Epithelial cell of esophagus (primary cell): ENCODE data around the gene ABCB9.
A peak's percentile ranks its signal among the peaks of the same experiment; 100 is the strongest.

Source experiments
- DNase-seq: peaks from one replicate; pipeline ENCODE4 v3.0.0; 2010; ENCODE audit warnings: low read depth
- H3K4me3 ChIP-seq: 2 replicates; pipeline ENCODE4 v1.5.1; 2011; ENCODE audit warnings: mild to moderate bottlenecking, low read length, control low read depth
- TF ChIP-seq, protein P1 (sequence below): IDR thresholded peaks from 2 replicates; pipeline ENCODE4 v1.5.1; 2011; ENCODE audit warnings: low read depth, mild to moderate bottlenecking, low read length, control low read depth, inconsistent platforms; ENCODE audit not compliant: insufficient read depth; ENCODE audit errors: missing control alignments

ABCB9 gene

DNA sequence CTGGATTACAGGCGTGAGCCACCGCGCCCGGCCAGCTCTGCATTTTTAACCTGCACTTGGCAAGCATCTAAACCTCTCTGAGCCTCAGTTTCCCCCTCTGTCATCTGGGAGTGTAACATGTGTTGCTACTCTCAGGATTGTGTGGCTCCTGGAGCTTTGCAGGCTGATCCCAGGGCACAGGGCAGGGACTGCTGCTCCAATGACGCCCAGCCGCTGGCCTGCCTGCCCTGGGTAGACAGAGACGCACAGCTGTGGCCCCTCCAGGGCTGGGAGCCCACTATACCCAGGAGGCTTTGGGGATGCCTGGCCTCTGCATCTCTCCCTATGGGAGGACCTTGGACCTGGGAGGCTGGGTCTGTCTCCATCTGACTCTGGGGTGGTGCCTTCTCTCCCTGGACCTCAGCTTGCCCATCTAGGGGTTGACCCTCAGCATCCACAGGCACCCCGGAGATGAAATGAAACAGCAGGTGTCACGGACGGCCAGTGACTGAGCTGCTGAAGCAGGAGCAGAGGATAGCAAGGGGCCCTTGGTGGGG lies 27.9 kb upstream of the ABCB9 start:
- no peak for DNase-seq
- TF ChIP-seq, protein P1, sequence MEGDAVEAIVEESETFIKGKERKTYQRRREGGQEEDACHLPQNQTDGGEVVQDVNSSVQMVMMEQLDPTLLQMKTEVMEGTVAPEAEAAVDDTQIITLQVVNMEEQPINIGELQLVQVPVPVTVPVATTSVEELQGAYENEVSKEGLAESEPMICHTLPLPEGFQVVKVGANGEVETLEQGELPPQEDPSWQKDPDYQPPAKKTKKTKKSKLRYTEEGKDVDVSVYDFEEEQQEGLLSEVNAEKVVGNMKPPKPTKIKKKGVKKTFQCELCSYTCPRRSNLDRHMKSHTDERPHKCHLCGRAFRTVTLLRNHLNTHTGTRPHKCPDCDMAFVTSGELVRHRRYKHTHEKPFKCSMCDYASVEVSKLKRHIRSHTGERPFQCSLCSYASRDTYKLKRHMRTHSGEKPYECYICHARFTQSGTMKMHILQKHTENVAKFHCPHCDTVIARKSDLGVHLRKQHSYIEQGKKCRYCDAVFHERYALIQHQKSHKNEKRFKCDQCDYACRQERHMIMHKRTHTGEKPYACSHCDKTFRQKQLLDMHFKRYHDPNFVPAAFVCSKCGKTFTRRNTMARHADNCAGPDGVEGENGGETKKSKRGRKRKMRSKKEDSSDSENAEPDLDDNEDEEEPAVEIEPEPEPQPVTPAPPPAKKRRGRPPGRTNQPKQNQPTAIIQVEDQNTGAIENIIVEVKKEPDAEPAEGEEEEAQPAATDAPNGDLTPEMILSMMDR, result no peak

DNA sequence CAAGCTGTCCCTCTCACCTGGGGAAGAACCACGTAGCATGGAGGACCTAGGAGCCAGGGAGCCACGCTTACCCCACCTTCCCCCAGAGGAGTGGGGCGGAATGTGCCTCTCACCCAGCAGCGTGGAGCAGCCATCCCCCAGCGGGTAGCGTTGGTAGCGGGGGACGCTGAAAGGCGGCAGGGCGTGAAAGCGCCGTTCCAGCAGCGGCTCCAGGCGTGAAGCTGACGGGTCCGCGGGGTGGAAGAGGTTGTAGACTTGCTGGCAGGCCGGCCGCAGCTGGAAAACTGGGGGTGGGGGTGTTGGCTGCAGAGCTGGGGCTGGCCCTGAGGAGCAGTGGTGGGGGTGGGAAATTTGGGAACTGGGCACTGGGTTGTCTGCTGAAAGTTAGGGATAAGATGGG lies 26.1 kb upstream of the ABCB9 start:
- H3K4me3 ChIP-seq, result no peak overlapping the region
- no peak for DNase-seq
- TF ChIP-seq, protein P1, result no peak

More for the DNA sequence above, 27.9 kb upstream of the ABCB9 start:
- H3K4me3 ChIP-seq, result no peak overlapping the region

DNA sequence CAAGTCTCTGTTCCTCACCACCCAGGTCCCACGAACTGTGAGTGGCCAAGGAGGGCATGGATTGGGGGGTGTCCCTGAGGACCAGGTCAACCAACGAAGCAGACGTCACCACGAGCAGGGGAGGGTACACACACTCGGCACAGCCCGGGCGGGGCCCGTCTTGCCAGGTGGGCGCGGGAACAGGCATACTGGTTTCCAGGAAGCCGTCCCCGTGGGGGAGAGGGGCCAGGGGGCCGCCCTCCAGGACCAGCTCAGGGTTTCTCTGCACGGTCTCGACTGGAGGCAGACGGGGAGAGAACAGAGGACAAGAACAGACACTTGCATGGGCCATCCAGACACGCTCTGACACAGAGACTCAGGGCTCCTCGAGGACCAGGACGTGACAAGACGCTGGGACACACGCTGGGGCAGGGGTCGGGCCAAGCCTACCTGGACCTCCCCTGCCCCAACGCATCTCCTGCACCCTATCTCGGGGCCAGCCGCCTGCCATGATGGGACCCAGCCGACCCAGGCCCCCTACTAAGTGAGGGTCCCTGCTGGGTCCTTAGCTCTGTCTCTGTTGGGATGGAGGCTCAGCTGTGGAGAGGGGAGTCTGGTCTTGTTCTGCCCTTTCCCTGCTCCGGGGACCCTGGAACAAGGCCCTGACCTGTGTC lies 25.5 kb upstream of the ABCB9 start:
- DNase-seq, result no peak
- TF ChIP-seq, protein P1, result no peak
- no peak overlapping the region for H3K4me3 ChIP-seq

DNA sequence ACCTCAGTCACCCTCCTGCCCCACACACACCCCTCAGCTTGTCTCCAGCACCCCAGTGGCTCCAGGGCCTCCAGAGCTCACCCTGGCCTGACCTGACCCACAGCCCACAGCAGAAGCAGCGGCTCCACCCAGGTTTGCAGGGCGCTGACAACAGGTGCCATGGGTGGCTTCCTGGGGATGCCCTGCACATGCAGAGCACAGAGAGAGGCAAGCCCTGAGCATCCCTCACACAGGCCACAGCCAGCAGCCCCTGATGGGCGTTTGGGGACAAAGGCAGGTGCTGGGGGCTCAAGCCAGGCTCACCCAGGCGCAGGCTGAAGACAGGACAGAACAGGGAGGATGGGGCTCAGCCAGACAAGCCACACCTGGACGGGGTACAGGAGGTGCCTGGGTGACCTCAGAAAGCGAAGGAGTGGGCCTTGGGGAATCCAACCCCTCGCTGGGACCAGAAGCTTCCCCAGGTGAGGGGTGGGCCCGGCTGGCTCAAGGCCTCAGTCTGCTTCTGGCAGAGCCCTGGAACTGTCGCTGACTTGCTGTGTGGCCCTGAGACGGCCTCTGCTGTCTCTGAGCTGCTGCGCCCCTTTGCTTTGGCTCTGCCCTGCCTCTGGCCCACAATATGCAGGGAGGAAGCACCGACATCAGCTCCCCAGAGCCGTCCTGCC lies 24.8 kb upstream of the ABCB9 start:
- H3K4me3 ChIP-seq, result no peak overlapping the region
- DNase-seq, result no peak
- TF ChIP-seq, protein P1, result no peak

DNA sequence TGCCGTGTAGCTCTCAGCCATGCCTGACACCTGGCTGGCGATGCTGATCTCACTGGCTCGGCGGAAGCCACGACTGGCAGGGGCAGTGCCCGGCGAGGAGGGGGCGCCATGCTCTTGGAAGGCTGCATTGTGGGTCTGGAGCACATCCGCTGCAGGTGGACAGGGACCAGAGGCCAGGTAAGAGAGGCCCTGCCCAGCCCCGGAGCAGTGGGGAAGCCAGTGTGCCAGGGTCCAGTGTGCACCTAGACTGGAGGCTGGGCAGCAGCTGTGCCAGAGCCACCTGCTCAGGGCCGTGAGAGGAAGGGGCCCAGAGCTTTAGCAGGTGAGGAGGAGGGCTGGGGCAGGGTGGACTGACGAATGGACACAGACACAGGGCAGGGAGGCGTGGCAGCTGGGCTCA lies 24.3 kb upstream of the ABCB9 start:
- TF ChIP-seq, protein P1, result no peak
- no peak for DNase-seq
- no peak overlapping the region for H3K4me3 ChIP-seq

DNA sequence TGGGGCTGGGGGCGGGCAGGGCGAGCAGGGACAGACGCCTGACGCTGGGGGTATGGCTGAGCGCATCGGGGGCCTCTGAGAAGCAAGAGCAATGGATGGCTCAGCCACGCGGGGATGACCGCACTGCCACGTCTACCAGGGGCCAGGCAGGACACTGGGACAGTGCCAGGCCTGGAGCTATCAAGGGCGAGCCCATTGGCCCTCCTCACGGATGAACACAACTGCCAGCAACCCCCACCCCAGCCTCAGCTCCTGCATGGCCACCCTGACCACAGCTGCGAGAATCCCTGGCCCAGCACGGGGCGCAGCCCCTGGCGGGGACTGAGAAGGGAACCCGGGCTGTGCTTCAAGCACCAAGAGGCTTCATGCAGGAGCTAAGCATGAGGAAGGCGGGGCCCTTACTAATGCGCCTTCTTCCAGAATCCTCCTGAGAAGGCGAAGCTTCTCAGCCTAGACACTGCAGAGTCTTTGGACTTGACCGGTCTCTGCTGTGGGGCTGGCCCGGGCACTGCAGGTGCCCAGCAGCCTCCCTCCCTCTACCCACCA lies 23.7 kb upstream of the ABCB9 start:
- DNase-seq, result no peak
- H3K4me3 ChIP-seq, result no peak overlapping the region
- TF ChIP-seq, protein P1, result peak; percentile 2
